RWPE1 (cell line): Measurements from ENCODE around the gene METTL24.

ENCODE experiments used
- CTCF ChIA-PET: fragments of 350-600 bp; sonication (Branson Sonifier 250); formaldehyde crosslinking; extraction: SDS; loops from one replicate; lab custom pipeline; 2021; lab: Yijun Ruan, JAX
- POLR2A ChIA-PET: fragments of 400-600 bp; formaldehyde crosslinking; extraction: SDS; loops from one replicate; lab custom pipeline; 2020; ENCODE audit warnings: antibody characterized with exemption; ENCODE audit not compliant: low non-redundant PET; lab: Yijun Ruan, JAX
- DNase-seq: peaks from one replicate; pipeline ENCODE4 v3.0.0; 2012; ENCODE audit warnings: low spot score
- H3K27ac ChIP-seq: fragments of 450-650 bp; 2 replicates; pipeline ENCODE4 v1.5.1; 2017
- TF ChIP-seq, protein P1 (sequence below): fragments of 450-650 bp; conservative IDR thresholded peaks from 2 replicates; pipeline ENCODE4 v1.5.1; 2017; ENCODE audit warnings: low read depth, mild to moderate bottlenecking

Gene METTL24

DNA sequence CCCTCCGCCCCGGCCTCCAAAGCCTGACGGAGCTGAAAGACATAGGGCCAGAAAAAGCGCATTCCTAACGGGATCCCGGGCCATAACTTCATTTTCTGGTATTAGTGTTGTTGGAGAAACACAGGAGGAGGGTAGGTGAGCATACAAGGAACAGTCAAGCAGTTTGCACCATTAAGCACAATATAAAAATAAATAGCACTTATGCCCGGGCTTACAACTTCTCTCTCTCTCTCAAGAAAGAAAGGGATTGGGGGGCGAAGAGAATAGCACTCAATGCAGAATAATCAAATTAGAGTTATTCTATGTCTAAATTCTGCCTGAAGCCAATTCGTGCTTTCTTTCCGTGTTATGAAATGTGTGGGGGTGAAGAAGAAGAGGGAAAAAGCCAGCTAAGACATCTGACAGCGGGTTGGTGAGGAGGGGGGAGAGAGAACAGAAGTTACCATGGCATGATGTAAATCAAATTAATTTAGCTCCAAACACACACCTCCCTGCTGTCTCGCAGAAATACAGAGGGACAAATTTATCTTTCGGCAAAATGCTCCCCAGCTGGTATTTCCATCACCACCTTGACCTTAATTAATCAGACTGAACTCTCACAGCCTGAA, 508 bp upstream of the METTL24 start:
- POLR2A ChIA-PET, result no interaction called here
- TF ChIP-seq, protein P1, sequence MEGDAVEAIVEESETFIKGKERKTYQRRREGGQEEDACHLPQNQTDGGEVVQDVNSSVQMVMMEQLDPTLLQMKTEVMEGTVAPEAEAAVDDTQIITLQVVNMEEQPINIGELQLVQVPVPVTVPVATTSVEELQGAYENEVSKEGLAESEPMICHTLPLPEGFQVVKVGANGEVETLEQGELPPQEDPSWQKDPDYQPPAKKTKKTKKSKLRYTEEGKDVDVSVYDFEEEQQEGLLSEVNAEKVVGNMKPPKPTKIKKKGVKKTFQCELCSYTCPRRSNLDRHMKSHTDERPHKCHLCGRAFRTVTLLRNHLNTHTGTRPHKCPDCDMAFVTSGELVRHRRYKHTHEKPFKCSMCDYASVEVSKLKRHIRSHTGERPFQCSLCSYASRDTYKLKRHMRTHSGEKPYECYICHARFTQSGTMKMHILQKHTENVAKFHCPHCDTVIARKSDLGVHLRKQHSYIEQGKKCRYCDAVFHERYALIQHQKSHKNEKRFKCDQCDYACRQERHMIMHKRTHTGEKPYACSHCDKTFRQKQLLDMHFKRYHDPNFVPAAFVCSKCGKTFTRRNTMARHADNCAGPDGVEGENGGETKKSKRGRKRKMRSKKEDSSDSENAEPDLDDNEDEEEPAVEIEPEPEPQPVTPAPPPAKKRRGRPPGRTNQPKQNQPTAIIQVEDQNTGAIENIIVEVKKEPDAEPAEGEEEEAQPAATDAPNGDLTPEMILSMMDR, result no peak
- DNase-seq, result no peak
- CTCF ChIA-PET, result interaction anchor here (0.6 kb wide), 1 partner anchor 10 kb away, joined by 6 read pairs; no protein-coding TSS in a partner anchor
- no peak overlapping the region for H3K27ac ChIP-seq

DNA sequence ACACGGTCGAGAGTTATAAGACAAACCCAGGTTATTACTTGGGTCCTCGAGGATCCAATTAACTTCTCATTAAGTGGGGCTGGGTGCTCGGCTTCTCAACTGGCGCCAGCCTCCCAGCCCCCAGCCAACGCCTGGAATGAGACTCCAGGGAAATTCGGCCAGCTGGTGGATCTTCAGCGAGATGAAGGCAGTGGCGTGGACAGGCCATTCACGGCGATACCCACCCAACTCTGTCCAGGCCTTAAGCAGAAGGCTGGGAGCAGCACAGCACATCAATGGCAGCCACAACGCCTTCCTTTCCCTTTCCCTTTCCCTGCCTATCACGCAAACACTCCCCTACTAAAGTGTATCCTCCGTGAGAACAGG, 868 bp downstream of the METTL24 start:
- H3K27ac ChIP-seq, result no peak overlapping the region
- CTCF ChIA-PET, result interaction anchor here (0.8 kb wide), 1 partner anchor 345 kb away, joined by 3 read pairs; no protein-coding TSS in a partner anchor
- no peak for DNase-seq
- TF ChIP-seq, protein P1, result no peak
- POLR2A ChIA-PET, result no interaction called here

- ChIA-PET POLR2A (no interaction called here), CTCF (interaction anchor here (0.8 kb wide), 1 partner anchor 346 kb away, joined by 3 read pairs; no protein-coding TSS in a partner anchor)
- TF ChIP-seq, protein P1, result no peak
- no peak for DNase-seq
- H3K27ac ChIP-seq, result no peak overlapping the region
Observed at GRCh38 chr6:110356778-110357177, 1.4 kb downstream of the METTL24 start.

DNA sequence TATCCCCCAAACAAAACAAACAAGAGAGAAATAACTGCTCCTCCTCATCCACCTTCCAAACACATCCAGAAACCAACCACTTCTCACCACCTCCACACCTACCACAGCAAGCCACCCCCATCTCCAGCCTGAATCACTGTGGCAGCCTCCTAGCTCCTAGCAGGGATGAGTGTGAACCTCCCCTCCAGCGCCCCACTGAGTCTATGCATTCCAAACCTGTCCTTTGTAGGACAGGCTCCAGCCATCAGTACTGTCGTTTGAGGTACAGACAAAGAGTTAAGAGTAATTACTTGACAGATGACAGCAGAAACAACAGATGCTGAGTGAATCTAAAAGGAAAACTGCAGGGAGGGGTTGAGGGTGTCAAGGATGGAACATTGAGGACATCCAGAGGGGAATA, 2.4 kb downstream of the METTL24 start:
- H3K27ac ChIP-seq, result no peak overlapping the region
- ChIA-PET POLR2A (no interaction called here), CTCF (interaction anchor here (0.7 kb wide), 1 partner anchor 93 kb away, joined by 3 read pairs; no protein-coding TSS in a partner anchor)
- TF ChIP-seq, protein P1, result no peak
- no peak for DNase-seq

DNA sequence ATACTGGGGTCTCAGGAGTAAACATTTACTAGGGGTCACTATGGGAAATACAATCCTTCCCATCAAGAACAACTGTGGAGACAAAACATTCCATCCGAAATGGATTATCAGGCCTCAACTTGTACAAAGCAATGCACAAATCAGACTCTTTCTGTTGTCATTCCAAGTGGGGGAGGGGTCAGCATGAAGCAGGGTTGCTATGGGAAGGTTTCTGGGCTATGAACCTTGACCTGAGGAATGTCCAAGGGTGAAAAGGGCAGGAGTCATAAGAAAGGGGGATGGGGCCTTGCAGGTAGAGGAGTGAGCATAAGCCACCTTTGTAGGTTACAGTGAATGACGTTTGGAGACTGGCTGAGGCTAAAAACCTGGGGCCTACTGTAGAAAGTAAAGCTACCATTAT, 3.1 kb downstream of the METTL24 start:
- ChIA-PET CTCF (interaction anchor here (0.5 kb wide), 1 partner anchor 394 kb away, joined by 3 read pairs; no protein-coding TSS in a partner anchor), POLR2A (no interaction called here)
- TF ChIP-seq, protein P1, result no peak
- DNase-seq, result no peak
- no peak overlapping the region for H3K27ac ChIP-seq

DNA sequence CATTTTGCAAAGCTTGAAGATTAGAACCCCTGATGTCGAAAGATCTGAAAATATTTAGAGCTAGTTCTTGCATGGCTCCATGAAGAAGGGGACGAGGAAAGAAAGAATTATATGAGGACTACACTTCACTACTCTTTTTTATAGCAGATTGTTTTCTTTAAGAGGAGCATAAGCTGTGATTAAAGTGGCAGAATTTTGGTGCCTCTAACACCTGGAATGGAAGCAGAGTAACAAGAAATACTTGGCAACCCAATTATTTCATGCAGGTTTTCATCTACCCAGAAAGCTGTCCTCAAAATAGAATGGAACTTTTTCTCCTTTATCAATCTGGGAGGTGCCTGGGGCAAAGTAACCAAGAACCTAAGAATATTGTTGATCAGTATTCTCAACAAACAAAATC, 4.0 kb downstream of the METTL24 start:
- TF ChIP-seq, protein P1, result no peak
- DNase-seq, result no peak
- POLR2A ChIA-PET, result no interaction called here
- CTCF ChIA-PET, result interaction anchor here (1.1 kb wide), 1 partner anchor 24 kb away, joined by 5 read pairs; no protein-coding TSS in a partner anchor
- H3K27ac ChIP-seq, result no peak overlapping the region
